22Rv1 (cell line): Measurements from ENCODE around the gene SFXN3.

Experiments
- H3K27ac ChIP-seq: fragments of 450-650 bp; 2 replicates; pipeline ENCODE4 v1.5.1; 2017
- CTCF ChIP-seq: fragments of 450-650 bp; IDR thresholded peaks from 2 replicates; pipeline ENCODE4 v1.5.1; 2017; ENCODE audit warnings: mild to moderate bottlenecking
- ZFX ChIP-seq: fragments of 450-650 bp; IDR thresholded peaks from 2 replicates; pipeline ENCODE4 v1.6.1; 2017; ENCODE audit warnings: antibody characterized with exemption, borderline replicate concordance

Gene SFXN3

GRCh38 chr10:101031128-101031795 is at the start of gene SFXN3, which contains the start of gene PDZD7:
SFXN3 (plus strand) TSS chr10:101031234; CDS start chr10:101034695, 3,461 bp downstream.
PDZD7 (minus strand) TSS chr10:101031129; CDS start chr10:101030219, 910 bp downstream.
- H3K27ac ChIP-seq = peak within 1 kb of the TSS; percentile 90
- no peak for TF ChIP-seq CTCF
- no peak for TF ChIP-seq ZFX

- TF ChIP-seq CTCF (no peak), ZFX (no peak)
- H3K27ac ChIP-seq = no peak overlapping the region
These were observed 47.9 kb upstream of the SFXN3 start for GRCh38 chr10:100982916-100983830.

GRCh38 chr10:100983868-100984671 is 47.0 kb upstream of the SFXN3 start:
- no peak for TF ChIP-seq ZFX
- no peak for TF ChIP-seq CTCF
- H3K27ac ChIP-seq = no peak overlapping the region

- TF ChIP-seq CTCF = no peak
- TF ChIP-seq ZFX = no peak
These were observed 46.3 kb upstream of the SFXN3 start for GRCh38 chr10:100984672-100985177.

GRCh38 chr10:100985336-100985735 is 45.7 kb upstream of the SFXN3 start:
- H3K27ac ChIP-seq = peak overlapping the region; percentile 92; the same call in 1 of the 2 replicates
- TF ChIP-seq CTCF (no peak), ZFX (no peak)

More at GRCh38 chr10:100984672-100985177, 46.3 kb upstream of the SFXN3 start:
- H3K27ac ChIP-seq = no peak overlapping the region

GRCh38 chr10:100986623-100986951 is 44.4 kb upstream of the SFXN3 start:
- TF ChIP-seq CTCF (no peak), ZFX (no peak)
- H3K27ac ChIP-seq = peak overlapping the region; percentile 92
